NCI-H460 (cell line): Measurements from ENCODE around the gene BRD4. TPM values are rescaled to one million over a fixed set of nuclear protein-coding genes. Genes with fewer than 3 reads are reported as not detected.

Experiments
- DNase-seq: peaks from one replicate; pipeline ENCODE4 v3.0.0-alpha.2; 2016; ENCODE audit warnings: low read depth; ENCODE audit errors: extremely low read depth
- total RNA-seq: library from RNA; depleted of rRNA; stranded (reverse); fragments of >200 nt; shearing (Covaris generic); gene quantifications from 2 replicates; pipeline ENCODE4 v1.2.3, GENCODE V29; 2014

BRD4 gene
- total RNA-seq, 1 experiment from 2014 or later: 23.4 TPM

DNA sequence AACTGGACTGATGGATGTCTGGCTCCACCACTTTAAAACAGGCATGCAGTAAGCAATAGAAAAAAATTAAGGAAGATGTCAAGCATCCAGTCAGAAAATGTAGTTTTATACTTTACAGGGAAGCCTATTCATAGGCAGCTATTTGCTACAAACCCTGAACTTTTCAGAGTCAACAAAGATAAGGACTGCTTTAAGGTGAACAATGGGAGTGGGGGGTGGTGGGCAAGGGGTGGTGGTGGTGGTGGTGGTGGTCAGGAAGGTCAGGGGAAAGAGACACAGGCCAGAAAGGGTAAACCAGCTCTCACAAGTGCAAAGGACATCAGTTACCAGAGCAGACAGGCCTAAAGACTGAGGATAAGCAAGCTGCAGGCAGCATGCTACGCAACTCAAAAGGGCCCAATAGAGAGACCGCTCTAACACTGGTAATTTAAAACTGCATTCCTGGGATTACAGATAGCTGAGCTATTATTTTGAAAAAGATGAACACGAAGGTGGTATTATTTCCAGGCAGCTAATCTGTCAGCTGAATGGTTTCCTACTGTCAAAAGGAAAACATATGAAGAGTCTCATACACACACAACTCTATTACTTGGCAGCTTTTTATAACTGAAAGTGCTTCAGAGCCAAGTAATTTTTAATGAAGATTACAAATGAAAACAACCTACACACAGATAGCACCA is 14.8 kb downstream of the BRD4 start:
- DNase-seq: no peak

DNA sequence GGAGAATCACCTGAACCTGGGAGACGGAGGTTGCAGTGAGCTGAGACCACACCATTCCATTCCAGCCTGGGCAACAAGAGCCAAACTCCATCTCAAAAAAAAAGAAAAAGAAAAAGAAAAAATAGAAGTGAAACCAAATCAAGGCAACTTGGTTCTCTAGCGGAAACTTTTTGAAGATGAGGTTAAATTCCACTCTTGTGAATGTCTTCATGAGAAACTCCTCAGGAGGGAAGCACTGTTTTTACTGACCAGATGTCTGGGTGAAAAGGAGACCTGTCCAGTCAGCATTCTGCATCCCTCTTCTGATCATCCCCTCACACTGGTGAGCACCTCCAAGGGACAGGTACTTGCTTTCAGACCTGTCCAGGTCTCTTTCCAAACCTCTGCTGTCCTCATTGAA is 15.8 kb downstream of the BRD4 start:
- DNase-seq: no peak

DNA sequence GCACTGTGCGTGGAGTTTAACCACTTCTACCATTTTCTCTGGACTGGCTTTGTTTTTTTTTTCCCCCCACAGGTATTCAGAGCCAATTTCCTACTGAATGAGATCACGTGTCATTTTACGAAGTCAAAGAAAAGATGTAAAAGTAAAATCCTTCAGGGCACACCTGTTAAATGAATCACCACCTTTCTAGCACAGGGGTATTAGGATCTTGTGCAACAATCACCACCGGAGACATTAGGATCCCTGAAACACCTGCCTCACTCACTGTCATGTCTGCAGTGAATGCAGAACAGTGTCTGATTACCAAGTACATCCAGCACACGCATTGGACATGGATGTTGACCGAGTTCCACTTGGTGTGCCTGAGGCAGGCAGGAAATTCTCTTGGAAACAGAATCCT is 17.2 kb downstream of the BRD4 start:
- no peak for DNase-seq

DNA sequence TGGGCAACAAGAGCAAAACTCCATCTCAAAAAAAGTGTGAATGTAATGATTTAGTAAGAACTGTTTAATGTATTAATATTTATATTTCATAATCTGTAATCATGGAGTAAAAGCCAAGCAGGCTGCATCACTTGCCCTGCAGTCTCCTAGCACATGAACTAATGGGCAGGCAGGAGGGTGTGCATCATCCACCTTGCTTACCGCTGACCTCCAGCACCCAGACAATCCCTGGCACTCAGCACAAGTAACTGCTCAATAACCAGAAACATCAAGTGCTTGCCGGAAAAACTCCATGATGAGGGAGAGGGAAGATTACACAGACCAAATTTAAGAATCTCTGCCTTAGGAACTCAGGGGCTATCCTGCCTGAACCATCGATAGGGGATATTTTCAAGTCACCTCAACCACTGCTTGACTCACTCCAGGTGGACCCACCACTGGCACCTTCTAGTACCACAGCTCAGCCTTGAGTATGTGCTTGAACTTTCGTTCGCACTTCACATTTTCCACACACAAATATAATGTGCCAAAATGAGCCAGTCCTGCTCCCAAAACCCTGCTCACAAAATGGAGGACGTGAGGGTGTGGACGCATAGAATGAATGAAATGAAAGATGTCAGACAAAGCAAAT is 18.6 kb downstream of the BRD4 start:
- no peak for DNase-seq

DNA sequence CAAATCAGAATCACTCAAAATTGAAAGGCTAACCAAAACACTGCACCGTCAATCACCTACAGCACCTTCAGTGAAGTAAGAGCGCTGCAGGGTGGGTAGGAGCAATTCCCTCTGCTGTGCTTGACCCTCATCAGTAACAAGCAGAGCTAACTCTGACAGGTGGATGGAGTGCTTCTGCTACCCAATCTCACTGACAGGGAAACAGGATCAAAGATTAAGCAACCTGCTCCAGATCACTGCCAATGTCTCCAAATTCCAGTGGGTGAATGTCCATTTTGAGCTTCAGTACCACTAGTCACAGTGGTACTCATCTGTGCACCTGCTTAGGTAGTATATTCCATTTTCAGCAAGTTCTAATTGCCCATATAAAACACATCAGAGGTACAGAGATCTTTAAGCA is 25.2 kb downstream of the BRD4 start:
- DNase-seq: no peak

DNA sequence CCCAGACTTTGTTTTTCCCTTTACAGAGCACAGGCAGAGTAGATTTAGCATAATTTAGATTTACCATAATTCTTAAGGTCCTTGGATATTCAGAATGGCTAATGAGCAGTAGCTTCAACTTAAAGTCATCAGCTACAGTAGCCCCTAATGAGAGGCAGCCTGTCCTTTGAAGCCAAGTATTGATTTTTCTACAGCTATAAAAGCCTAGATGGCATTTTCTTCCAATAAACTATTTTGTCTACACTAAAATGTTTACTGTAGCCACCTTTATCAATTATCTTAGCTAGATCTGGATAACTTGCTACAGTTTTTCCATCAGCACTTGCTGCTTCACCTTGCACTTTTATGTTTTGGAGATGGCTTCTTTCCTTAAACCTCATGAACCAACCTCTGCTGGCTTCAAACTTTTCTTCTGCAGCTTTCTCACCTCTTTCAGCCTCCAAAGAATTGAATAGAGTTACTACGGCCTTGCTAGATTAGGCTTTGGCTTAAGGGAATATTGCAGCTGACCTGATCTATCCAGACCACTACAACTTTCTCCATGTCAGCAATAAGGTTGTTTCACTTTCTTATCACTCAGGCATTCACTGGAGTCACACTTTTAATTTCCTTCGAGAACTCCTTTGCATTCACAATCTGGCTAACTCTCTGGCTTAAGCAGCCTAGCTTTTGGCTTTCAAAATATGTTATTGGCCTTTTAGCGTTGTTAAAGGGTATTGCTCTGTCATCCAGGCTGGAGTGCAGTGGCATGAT is 26.6 kb downstream of the BRD4 start:
- DNase-seq: no peak

DNA sequence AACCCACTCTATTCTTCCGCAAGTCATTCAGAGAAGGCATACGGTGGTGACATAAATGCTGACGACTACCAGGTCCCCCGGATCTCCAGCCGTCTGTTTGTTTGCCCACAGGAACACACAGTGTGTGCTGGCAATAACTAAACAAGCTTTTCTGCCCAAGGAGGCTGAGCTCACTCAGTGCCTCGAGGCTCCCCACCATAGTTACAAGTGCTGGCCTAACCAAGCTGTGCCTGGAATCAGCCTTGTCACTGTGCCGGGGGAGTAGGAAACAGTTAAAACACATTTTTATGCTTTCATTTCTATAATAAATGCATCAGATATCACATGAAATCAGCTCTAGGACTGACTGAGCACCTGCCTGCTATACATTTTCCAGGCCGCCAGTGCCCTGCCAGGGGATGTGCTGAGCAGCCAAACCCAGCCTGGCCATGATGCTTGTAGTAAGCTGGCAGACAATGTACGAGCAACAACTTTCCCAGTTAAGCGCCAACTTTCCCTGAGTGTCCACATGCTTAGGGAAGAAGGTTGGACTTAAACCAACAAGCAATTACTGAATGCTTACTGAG is 28.1 kb downstream of the BRD4 start:
- DNase-seq: peak; percentile 70

DNA sequence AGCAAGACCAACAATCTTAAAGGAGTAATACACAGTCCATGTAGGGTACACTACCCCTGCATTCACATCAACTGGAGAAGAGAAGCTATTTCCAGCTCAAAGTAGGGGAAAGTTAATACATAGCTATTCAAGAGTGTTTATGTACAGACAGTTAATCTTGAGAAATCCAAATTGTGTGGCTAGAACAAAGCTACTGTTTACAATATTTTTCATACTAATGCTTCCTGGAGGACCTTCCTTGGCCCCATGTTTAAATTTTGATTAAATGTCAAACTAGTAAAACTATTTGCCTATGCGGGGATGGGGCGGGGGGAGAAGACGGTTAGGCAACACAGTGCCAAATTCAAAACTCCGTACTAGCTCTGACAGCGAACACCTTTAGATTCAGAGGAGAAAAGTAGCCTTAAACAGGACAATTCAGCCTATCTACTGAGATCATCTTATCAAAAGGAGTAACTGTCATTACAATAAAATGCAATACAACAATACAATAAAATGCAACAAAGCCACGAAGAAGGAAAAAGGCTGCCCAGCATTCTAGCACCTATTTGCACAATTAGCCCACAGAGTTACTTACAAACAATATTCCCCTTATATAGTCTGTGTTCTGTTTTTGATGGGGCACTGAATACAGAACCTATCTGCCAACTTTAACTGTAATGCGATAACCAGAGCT is 29.1 kb downstream of the BRD4 start:
- no peak for DNase-seq

DNA sequence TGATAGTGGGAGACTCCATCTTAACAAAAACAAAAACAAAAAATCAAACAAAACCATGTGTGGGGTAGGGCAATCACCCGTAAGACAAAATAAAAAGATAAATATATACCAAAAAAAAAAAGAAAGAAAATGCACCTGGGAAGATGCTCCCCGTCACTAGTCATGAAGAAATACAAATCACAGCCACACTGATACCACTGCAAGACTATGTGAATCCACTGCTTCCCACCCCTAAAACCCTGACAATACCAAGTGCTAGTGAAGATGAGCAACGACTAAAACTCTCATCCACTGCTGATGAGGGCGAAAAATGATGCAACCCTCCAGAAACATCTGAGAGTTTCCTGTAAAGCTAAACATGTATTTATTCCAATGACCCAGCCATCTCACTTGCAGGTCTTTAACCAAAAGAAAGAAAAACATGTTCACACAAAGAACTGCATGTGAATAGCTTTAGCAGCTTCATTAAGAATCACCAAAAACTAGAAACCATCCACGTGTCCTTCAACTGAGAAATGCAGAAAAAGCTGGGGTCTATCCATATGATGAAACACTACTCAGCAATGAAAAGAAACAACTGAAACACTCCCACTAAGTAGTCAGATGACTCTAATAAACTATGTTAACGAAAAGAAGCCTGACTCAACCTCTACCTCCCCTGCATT is 31.7 kb downstream of the BRD4 start:
- peak; percentile 90 for DNase-seq

DNA sequence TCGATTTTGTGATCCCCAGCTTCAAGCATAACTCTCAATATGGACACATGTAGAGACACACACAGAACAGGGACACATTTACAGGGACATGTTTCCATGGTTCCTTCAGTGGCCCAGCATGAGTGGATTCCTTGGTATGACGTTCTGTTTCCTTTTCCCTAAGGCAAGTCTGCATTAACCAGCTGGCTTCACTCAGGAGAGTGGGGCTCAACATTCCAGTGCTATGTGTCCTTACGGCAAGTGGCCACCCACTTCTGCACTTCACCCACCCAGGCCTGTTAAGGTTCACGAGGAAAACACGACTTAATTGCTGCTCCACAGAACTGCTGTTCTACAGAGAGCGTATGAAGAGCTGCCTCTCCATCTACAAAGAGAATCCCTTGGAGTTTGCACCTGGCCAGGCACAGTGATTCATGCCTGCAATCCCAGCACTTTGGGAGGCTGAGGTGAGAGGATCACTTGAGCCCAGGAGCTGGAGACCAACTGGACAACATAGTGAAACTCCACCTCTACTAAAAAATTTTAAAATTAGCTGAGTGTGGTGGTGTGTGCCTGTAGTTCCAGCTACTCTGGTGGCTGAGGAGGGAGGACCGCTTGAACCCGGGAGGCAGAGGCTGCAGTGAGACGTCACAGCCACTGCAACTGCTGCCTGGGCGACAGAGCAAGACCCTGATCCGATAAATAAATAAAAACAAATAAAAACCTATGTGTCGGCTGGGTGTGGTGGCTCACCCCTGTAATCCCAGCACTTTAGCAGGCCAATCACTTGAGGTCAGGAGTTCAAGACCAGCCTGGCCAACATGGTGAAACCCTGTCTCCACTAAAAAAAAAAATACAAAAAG is 32.5 kb downstream of the BRD4 start:
- no peak for DNase-seq

DNA sequence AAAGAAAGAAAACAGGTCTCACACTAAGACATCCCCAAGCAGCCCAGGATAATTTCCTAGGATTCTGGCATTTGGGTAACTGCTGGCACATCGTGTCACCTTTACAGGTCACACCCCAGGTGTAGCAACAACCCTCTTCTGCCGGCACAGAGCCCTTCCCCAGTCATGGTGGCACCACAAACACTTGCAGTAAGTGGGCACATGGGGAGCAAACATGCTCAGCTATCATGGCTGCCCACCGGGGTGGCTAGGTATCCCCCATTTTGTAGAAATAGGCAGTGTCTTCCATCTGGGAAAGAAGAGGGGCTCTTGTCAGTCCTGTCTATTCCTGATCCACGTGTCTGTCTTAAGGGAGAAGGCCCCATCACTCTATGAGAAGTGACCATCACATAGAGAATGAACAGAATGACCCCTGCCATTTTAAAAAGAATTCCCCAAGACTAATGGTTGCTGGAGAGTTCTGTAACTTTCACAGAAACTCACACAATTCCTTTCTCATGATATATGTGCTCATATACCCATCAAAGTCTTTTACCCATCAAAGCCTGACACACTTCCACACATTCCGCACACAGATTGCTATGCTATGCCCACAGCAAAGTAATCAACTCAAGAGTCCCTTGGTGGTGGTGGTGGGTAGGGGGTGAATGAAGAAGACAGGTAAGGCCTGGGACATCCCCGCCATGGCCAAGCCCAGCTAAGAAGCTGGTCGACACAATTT is 33.3 kb downstream of the BRD4 start:
- no peak for DNase-seq

DNA sequence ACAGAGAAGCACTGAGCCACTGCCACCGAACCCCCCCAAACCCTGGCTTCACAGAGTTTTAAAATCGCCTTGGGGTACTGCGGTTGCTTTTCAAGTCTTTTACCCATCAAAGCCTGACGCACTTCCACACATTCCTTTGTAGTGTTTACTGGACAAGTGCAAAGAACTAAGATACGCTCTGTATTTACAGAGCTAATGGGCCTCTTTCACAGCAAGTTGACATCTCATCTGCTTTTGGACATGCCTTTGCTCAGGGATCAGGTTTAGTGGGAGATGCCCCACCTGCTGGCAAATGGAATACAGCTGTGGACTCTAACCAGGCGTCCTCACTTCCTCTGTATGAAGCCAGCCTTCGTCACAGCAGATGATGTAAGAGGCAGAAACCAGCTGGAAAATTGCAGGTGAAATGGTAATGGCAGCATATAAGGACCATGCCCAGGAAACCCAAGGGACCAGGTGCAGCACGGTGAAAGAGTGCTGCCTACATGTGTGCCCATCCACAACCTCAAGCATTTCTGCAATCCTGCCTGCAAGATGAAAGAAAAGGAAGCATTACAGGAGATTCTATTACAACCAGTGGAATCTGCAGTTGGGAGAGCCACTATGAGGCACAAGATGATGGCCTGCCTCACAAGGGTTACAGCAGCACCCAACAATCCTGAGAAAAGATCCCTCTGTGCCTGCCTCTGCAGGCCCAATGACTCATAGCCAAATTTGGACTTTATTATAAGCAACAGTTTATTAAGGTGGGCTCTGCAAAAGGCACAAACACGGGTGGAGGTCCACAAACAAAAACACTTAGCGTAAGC is 34.7 kb downstream of the BRD4 start:
- peak; percentile 96 for DNase-seq

DNA sequence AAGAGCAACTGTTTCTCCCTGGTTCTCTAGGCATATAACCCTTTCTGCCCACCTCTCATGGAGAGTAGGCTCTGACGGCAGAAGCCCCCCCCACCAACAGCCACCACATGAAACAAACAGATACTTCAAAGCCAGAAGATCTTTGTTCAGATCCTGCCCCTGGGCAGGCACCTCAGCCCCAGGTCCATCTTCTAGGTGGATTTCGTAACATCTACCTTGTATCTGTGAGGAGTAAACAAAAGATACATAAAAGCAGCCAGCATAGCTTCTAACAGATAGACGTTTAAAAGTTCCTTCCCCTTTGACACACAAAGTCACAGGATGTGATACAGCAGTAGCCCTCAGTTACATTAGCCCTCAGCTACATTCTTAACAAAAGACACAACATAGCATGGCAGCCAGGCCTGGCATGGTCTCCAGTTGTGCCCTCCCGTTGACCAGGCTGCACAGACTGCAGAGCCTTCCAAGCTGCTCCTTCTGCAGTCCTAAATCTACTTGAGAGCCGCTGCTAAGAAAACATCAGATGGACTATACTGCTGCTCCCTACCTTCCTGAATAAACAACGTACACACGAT is 35.4 kb downstream of the BRD4 start:
- DNase-seq: peak; percentile 69

DNA sequence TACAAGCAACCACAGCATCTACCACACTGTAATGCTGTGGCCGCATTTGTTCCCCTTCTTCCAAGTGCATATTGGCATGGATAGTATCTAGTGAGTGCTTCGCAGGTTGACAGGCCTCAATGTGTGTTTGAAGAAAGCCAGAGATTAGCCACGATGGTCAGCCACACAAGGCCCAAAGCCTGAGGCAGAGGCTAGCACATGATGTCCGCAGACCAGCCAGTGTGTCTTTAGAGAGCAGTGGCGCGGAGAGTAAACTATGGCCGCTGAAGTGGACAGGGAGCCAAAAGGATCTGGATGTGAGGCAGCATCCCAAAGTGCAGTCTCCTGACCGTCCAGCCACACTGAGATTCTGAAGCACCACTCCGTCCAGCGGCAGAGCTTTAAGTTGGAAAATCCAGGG is 36.0 kb downstream of the BRD4 start:
- DNase-seq: no peak

DNA sequence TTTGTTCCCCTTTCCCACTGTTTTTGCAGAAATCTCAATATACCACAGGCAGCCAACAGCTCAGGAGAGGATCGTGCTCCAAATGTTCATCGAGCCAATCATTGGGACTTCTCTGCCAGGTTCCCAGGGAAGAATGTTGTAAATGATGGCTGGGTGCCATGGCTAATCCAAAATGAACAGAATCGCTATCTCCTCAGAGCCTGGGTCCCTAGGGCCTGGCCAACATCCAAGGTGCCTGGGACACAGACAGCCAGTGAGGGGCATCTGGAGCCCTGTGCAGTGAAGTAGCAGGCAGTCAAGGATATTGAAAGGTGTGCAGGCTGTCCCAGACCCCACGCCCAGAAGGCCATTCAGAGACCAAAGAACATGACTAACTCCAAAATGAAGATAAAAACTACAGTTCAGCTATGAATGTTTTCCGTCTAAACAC is 37.8 kb downstream of the BRD4 start:
- DNase-seq: no peak

DNA sequence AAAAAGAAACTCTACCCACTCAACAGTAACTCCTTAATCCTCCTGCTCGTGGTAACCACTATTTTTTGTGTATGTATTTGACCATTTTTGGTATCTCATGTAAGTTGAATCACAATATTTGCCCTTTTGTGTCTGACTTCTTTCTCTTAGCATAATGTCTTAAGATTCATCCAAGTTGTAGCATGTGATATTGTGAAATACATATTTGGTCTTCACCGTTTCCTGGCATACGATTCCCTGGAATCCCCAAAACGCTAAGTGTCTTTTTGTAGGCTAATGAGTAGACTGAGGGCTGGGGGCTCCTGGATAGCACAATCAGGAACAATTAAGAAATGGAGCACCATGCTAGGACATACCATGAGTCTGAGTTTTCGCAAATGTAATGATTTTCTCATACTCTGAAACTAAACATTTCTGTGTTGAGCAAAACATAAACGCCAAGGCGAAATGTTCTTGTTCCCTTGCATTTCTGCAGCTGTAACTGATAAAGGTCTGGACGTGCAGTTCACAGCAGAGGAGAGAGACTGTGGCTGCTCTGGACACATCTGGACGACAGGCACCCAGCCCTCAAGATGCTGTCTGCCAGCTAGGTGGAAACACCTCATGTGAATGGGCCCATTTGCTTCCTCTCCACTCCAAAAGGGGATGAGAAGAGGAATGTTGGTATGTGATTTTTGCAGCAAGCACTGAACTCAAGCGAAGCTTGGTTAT is 38.4 kb downstream of the BRD4 start:
- no peak for DNase-seq
